HepG2 (cell line): Measurements from ENCODE around the gene MOK. TPM values are rescaled to one million over a fixed set of nuclear protein-coding genes. Genes with fewer than 3 reads are reported as not detected.

Source experiments
- ATAC-seq: fragments of 200-7000 bp; cut with Tn5 transposase; 3 replicates; pipeline ENCODE4 v1.9.1; 2020; ENCODE audit warnings: mild to moderate bottlenecking, moderate library complexity
- BruUV-seq: library from RNA; stranded (reverse); fragments of 400-500 nt; replicated peaks from 2 replicates; lab custom pipeline; 2021; lab: Mats Ljungman, UMichigan
- CTCF ChIA-PET: fragments of 300-600 bp; formaldehyde crosslinking; extraction: SDS; loops from one replicate; lab custom pipeline; 2021; ENCODE audit warnings: low total read pairs, inconsistent platforms, low intra/inter-chr PET ratio; lab: Yijun Ruan, JAX
- POLR2A ChIA-PET: fragments of 350-600 bp; sonication (Branson Sonifier 250); formaldehyde crosslinking; loops from one replicate; lab custom pipeline; 2020; ENCODE audit warnings: antibody characterized with exemption, inconsistent platforms; lab: Yijun Ruan, JAX
- DNase-seq: peaks from one replicate; pipeline ENCODE4 v3.0.0-alpha.2; 2015; ENCODE audit warnings: low spot score
- FAIRE-seq: peaks from 3 replicates; lab custom pipeline; 2011; peaks lifted over from hg19 to GRCh38; lab: Jason Lieb, UNC
- H2AFZ ChIP-seq: one replicate; pipeline ENCODE4 v1.6.1; 2011; ENCODE audit warnings: low read length, inconsistent platforms
- H3K27ac ChIP-seq: fragments of 300-600 bp; 3 replicates; pipeline ENCODE4 v1.8.0; 2011; ENCODE audit warnings: mixed run types, mild to moderate bottlenecking, mixed read lengths, low read length, inconsistent platforms; ENCODE audit not compliant: insufficient read depth; ENCODE audit errors: extremely low read length
- H3K27me3 ChIP-seq, 2 experiments: fragments of 200-600 bp in 1 of 2; 2 replicates in 1 of 2; 3 replicates in 1 of 2; pipeline versions ENCODE4 v1.6.0 to v1.8.0; 2011; ENCODE audit warnings: low read length in 2 of 2, mild to moderate bottlenecking in 2 of 2, moderate library complexity in 2 of 2, inconsistent platforms in 1 of 2; ENCODE audit not compliant: insufficient read depth in 2 of 2, control insufficient read depth in 1 of 2
- H3K36me3 ChIP-seq, 2 experiments: fragments of 200-600 bp in 1 of 2; replicated peaks in 1 of 2; 2 replicates in 1 of 2; 3 replicates in 1 of 2; pipeline versions ENCODE4 v1.5.1 to v1.8.0; 2011; ENCODE audit warnings: low read length in 2 of 2, inconsistent platforms in 1 of 2; ENCODE audit not compliant: insufficient read depth in 2 of 2, control insufficient read depth in 1 of 2
- H3K4me1 ChIP-seq: 2 replicates; pipeline ENCODE4 v1.5.1; 2012; ENCODE audit warnings: low read length, inconsistent platforms; ENCODE audit not compliant: insufficient read depth
- H3K4me2 ChIP-seq: 2 replicates; pipeline ENCODE4 v1.6.0; 2011; ENCODE audit warnings: low read depth, low read length, inconsistent platforms
- H3K4me3 ChIP-seq, 3 experiments: fragments of 200-600 bp in 1 of 3; sonication (generic), shearing (Covaris generic) in 1 of 3; replicated peaks in 1 of 3; 2 replicates each; pipeline ENCODE4 v1.5.1; 2011 to 2016; ENCODE audit warnings: low read length in 3 of 3, inconsistent platforms in 2 of 3, low read depth in 2 of 3, mild to moderate bottlenecking in 2 of 3, control low read depth in 1 of 3, mixed read lengths in 1 of 3; ENCODE audit not compliant: insufficient read depth in 1 of 3
- H3K79me2 ChIP-seq: one replicate; pipeline ENCODE4 v1.6.1; 2011; ENCODE audit warnings: low read length, inconsistent platforms; ENCODE audit not compliant: insufficient read depth
- H3K9ac ChIP-seq: 2 replicates; pipeline ENCODE4 v1.6.0; 2011; ENCODE audit warnings: mild to moderate bottlenecking, low read depth, low read length, inconsistent platforms; ENCODE audit not compliant: insufficient read depth
- H3K9me3 ChIP-seq: 2 replicates; pipeline ENCODE4 v1.5.1; 2012; ENCODE audit warnings: mild to moderate bottlenecking, low read length
- H4K20me1 ChIP-seq: 2 replicates; pipeline ENCODE4 v1.6.0; 2011; ENCODE audit warnings: inconsistent platforms, mild to moderate bottlenecking, low read length, moderate library complexity; ENCODE audit not compliant: insufficient read depth
- HNRNPH1 ChIP-seq: fragments of 200-400 bp; formaldehyde crosslinking; optimal IDR thresholded peaks from 2 replicates; pipeline ENCODE3; 2017; ENCODE audit warnings: mild to moderate bottlenecking, low read depth, low read length
- NR0B2 ChIP-seq: sonication (generic); formaldehyde crosslinking; IDR thresholded peaks from 2 replicates; pipeline ENCODE4 v1.4.0; 2020; ENCODE audit warnings: mild to moderate bottlenecking, missing genetic modification reagents
- POGZ ChIP-seq: sonication (generic); formaldehyde crosslinking; IDR thresholded peaks from 2 replicates; pipeline ENCODE4 v1.4.0; 2020; ENCODE audit warnings: mild to moderate bottlenecking, missing genetic modification reagents
- REXO4 ChIP-seq: sonication (generic); formaldehyde crosslinking; IDR thresholded peaks from 2 replicates; pipeline ENCODE4 v1.8.0; 2022; ENCODE audit warnings: missing genetic modification reagents, mild to moderate bottlenecking, borderline replicate concordance
- RXRB ChIP-seq: IDR thresholded peaks from 2 replicates; pipeline ENCODE4 v1.6.1; 2016; ENCODE audit warnings: borderline replicate concordance, missing genetic modification reagents, missing compliant biosample characterization
- ZNF124 ChIP-seq: sonication (generic); formaldehyde crosslinking; IDR thresholded peaks from 2 replicates; pipeline ENCODE4 v1.4.0; 2020; ENCODE audit warnings: missing genetic modification reagents
- ZNF468 ChIP-seq: sonication (generic); formaldehyde crosslinking; IDR thresholded peaks from 2 replicates; pipeline ENCODE4 v1.8.0; 2022; ENCODE audit warnings: mild to moderate bottlenecking, moderate library complexity, missing genetic modification reagents
- ZNF616 ChIP-seq: sonication (generic); formaldehyde crosslinking; IDR thresholded peaks from 2 replicates; pipeline ENCODE4 v1.5.0; 2020; ENCODE audit warnings: low read depth, mild to moderate bottlenecking, missing genetic modification reagents
- ZNF816 ChIP-seq: sonication (generic); formaldehyde crosslinking; IDR thresholded peaks from 2 replicates; pipeline ENCODE4 v1.8.0; 2022; ENCODE audit warnings: missing genetic modification reagents, mild to moderate bottlenecking, borderline replicate concordance
- ZSCAN22 ChIP-seq: sonication (generic); formaldehyde crosslinking; IDR thresholded peaks from 2 replicates; pipeline ENCODE4 v1.4.0; 2020; ENCODE audit warnings: mild to moderate bottlenecking, missing genetic modification reagents
- WGBS: methylation state at CpG from one replicate; pipeline ENCODE4 v1.1.6; 2017; ENCODE audit warnings: low lambda C conversion rate; 5-methylcytosine and 5-hydroxymethylcytosine counted together
- in situ Hi-C: cut with HindIII; loops from 2 replicates; pipeline ENCODE4 v1.10.0; 2017; ENCODE audit warnings: low pct_unique_long_range_greater_than_20kb; ENCODE audit not compliant: extremely low pct_ligation_motif_present
- intact Hi-C: fragments of 100-400 bp; cut with micrococcal nuclease; formaldehyde crosslinking; loops from one replicate; pipeline ENCODE4 v1.10.0; 2022; ENCODE audit not compliant: unreplicated experiment
- polyA plus RNA-seq, 8 experiments: library from polyadenylated mRNA; depleted of rRNA in 3 of 8; stranded (reverse) in 7 of 8; unstranded in 1 of 8; fragments of >200 nt; fragmentation: Illumina TruSeq in 4 of 8; extraction: Trizol in 4 of 8; gene quantifications; 2 replicates each; pipeline versions ENCODE4 v1.2.1 to v1.2.3, GENCODE V29; 2011 to 2016; ENCODE audit warnings: low read depth in 4 of 8, missing spikeins in 1 of 8, mixed read lengths in 1 of 8; ENCODE audit not compliant: insufficient read depth in 1 of 8
- total RNA-seq, 5 experiments: library from RNA; depleted of rRNA; stranded (reverse); fragments of >200 nt; fragmentation: Illumina TruSeq; extraction: Trizol; gene quantifications; 2 replicates each; pipeline ENCODE4 v1.2.3, GENCODE V29; 2016; ENCODE audit warnings: low read depth in 1 of 5
- TF ChIP-seq, protein P1 (sequence below): sonication (generic); formaldehyde crosslinking; IDR thresholded peaks from 2 replicates; pipeline ENCODE4 v1.4.0; 2020; ENCODE audit warnings: missing genetic modification reagents
- TF ChIP-seq, protein P2 (sequence below): sonication (generic); formaldehyde crosslinking; IDR thresholded peaks from 2 replicates; pipeline ENCODE4 v1.5.0; 2020; ENCODE audit warnings: missing genetic modification reagents

The MOK gene
- total and polyA plus RNA-seq, 2 of the 13 experiments (the other 11 are each of a cell fraction or from before 2014, with no cell fraction given): 15.3 to 16.9 TPM

GRCh38 chr14:102249041-102249440 lies 55.9 kb downstream of the MOK start:
- TF ChIP-seq ZNF816 (CRISPR knock-in tag) (no peak), ZNF124 (no peak), ZSCAN22 (CRISPR knock-in tag) (no peak), NR0B2 (CRISPR knock-in tag) (no peak), RXRB (no peak), ZNF468 (CRISPR knock-in tag) (no peak), POGZ (no peak), HNRNPH1 (no peak), ZNF616 (CRISPR knock-in tag) (no peak), REXO4 (CRISPR knock-in tag) (no peak)
- TF ChIP-seq, protein P1, sequence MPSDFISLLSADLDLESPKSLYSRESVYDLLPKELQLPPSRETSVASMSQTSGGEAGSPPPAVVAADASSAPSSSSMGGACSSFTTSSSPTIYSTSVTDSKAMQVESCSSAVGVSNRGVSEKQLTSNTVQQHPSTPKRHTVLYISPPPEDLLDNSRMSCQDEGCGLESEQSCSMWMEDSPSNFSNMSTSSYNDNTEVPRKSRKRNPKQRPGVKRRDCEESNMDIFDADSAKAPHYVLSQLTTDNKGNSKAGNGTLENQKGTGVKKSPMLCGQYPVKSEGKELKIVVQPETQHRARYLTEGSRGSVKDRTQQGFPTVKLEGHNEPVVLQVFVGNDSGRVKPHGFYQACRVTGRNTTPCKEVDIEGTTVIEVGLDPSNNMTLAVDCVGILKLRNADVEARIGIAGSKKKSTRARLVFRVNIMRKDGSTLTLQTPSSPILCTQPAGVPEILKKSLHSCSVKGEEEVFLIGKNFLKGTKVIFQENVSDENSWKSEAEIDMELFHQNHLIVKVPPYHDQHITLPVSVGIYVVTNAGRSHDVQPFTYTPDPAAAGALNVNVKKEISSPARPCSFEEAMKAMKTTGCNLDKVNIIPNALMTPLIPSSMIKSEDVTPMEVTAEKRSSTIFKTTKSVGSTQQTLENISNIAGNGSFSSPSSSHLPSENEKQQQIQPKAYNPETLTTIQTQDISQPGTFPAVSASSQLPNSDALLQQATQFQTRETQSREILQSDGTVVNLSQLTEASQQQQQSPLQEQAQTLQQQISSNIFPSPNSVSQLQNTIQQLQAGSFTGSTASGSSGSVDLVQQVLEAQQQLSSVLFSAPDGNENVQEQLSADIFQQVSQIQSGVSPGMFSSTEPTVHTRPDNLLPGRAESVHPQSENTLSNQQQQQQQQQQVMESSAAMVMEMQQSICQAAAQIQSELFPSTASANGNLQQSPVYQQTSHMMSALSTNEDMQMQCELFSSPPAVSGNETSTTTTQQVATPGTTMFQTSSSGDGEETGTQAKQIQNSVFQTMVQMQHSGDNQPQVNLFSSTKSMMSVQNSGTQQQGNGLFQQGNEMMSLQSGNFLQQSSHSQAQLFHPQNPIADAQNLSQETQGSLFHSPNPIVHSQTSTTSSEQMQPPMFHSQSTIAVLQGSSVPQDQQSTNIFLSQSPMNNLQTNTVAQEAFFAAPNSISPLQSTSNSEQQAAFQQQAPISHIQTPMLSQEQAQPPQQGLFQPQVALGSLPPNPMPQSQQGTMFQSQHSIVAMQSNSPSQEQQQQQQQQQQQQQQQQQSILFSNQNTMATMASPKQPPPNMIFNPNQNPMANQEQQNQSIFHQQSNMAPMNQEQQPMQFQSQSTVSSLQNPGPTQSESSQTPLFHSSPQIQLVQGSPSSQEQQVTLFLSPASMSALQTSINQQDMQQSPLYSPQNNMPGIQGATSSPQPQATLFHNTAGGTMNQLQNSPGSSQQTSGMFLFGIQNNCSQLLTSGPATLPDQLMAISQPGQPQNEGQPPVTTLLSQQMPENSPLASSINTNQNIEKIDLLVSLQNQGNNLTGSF (CRISPR knock-in tag): no peak
- TF ChIP-seq, protein P2, sequence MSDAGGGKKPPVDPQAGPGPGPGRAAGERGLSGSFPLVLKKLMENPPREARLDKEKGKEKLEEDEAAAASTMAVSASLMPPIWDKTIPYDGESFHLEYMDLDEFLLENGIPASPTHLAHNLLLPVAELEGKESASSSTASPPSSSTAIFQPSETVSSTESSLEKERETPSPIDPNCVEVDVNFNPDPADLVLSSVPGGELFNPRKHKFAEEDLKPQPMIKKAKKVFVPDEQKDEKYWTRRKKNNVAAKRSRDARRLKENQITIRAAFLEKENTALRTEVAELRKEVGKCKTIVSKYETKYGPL (CRISPR knock-in tag): no peak
- TF ChIP-seq, all 625 proteins: peak for 0

More at GRCh38 chr14:102249041-102249440, 55.9 kb downstream of the MOK start:
- intact Hi-C loops (no loop called here), in situ Hi-C loops (no loop called here)
- DNase-seq: no peak
- H3K27ac ChIP-seq: no peak overlapping the region
- H3K4me2 ChIP-seq: no peak overlapping the region
- BruUV-seq: no TSS peak
- no peak overlapping the region for H3K4me3 ChIP-seq
- H3K36me3 ChIP-seq: no peaks in the 10 kb centered on the region
- ChIA-PET CTCF (no interaction called here), POLR2A (no interaction called here)
- H4K20me1 ChIP-seq: no peaks in the 10 kb centered on the region
- no peak overlapping the region for H3K9ac ChIP-seq
- H2AFZ ChIP-seq: no peak overlapping the region
- H3K79me2 ChIP-seq: no peaks in the 10 kb centered on the region
- peaks cover 8% of the 10 kb centered on the region for H3K4me1 ChIP-seq
- 93% methylated on average over 12 of the region's 12 CpGs for WGBS
- H3K27me3 ChIP-seq: no peaks in the 10 kb centered on the region
- FAIRE-seq: no peak
- no peaks in the 10 kb centered on the region for H3K9me3 ChIP-seq
- ATAC-seq: no peak
